Activated CD4-positive, alpha-beta T cell treated with anti-CD3 and anti-CD28 coated beads, Interleukin-10, Interleukin-2, amounts not matched to agents 100 ng/mL and 50 ng/mL, durations not matched to agents 16 hours and 8 hours (primary cell): ENCODE data around the gene CD8B.

Source experiments
- DNase-seq: peaks from one replicate; pipeline ENCODE4 v3.0.0-alpha.2; 2020

The CD8B gene

GRCh38 chr2:86793752-86794151 is 67.9 kb downstream of the CD8B start:
- no peak for DNase-seq

GRCh38 chr2:86791573-86791972 is 70.1 kb downstream of the CD8B start:
- DNase-seq, result no peak

GRCh38 chr2:86790676-86791572 is 70.8 kb downstream of the CD8B start, which contains the start of gene CD8A:
TSS of gene CD8A (minus strand) at chr2:86790913. CDS start at chr2:86790825, 88 bp downstream.
- DNase-seq, result peak; percentile 18

- DNase-seq, result no peak
Observed at GRCh38 chr2:86790134-86790675, 71.5 kb downstream of the CD8B start.

- no peak for DNase-seq
Observed at GRCh38 chr2:86789687-86790133, 72.0 kb downstream of the CD8B start.

- DNase-seq, result no peak
Observed at GRCh38 chr2:86788881-86789686, 72.6 kb downstream of the CD8B start.

GRCh38 chr2:86788165-86788564 is 73.5 kb downstream of the CD8B start:
- DNase-seq, result no peak

GRCh38 chr2:86787736-86788135 is 74.0 kb downstream of the CD8B start:
- no peak for DNase-seq

GRCh38 chr2:86786001-86786536 is 75.6 kb downstream of the CD8B start:
- DNase-seq, result no peak

GRCh38 chr2:86785456-86785855 is 76.2 kb downstream of the CD8B start:
- DNase-seq, result no peak

GRCh38 chr2:86783615-86784339 is 77.9 kb downstream of the CD8B start:
- DNase-seq, result no peak

GRCh38 chr2:86782748-86783147 is 78.9 kb downstream of the CD8B start:
- DNase-seq, result no peak

- DNase-seq, result no peak
Observed at GRCh38 chr2:86781363-86781762, 80.3 kb downstream of the CD8B start.

- DNase-seq, result no peak
Observed at GRCh38 chr2:86779971-86780370, 81.7 kb downstream of the CD8B start.

GRCh38 chr2:86778957-86779356 is 82.7 kb downstream of the CD8B start:
- no peak for DNase-seq

GRCh38 chr2:86776532-86776931 is 85.2 kb downstream of the CD8B start:
- no peak for DNase-seq

GRCh38 chr2:86775338-86775737 is 86.3 kb downstream of the CD8B start:
- DNase-seq, result no peak

GRCh38 chr2:86774862-86775261 is 86.8 kb downstream of the CD8B start:
- no peak for DNase-seq

GRCh38 chr2:86772611-86773010 is 89.1 kb downstream of the CD8B start:
- no peak for DNase-seq

GRCh38 chr2:86770816-86771301 is 90.8 kb downstream of the CD8B start:
- DNase-seq, result no peak

GRCh38 chr2:86769838-86770237 is 91.8 kb downstream of the CD8B start:
- DNase-seq, result no peak
